Activated naive CD4-positive, alpha-beta T cell treated with anti-CD3 and anti-CD28 coated beads, Interleukin-2, amount 50 U/mL, for 72 hours (primary cell): ENCODE data around the gene PLPP7. TPM values are rescaled to one million over a fixed set of nuclear protein-coding genes. Genes with fewer than 3 reads are reported as not detected.

Experiments used
- ATAC-seq, 2 donors: fragments of 150-1000 bp; cut with Tn5 transposase; 2 replicates each; pipeline ENCODE4 v1.10.0; 2021; ENCODE audit warnings: mild to moderate bottlenecking in 2 of 2, moderate library complexity in 2 of 2
- DNase-seq, 2 donors: peaks; one replicate each; pipeline ENCODE4 v3.0.0; 2021 to 2022; ENCODE audit warnings: low spot score in 2 of 2
- H3K27ac Mint-ChIP-seq, 2 donors: one replicate each; pipeline ENCODE4 v1.8.0; 2022; ENCODE audit warnings: mild to moderate bottlenecking in 2 of 2, mixed read lengths in 2 of 2
- H3K36me3 Mint-ChIP-seq, 2 donors: one replicate each; pipeline ENCODE4 v1.8.0; 2022; ENCODE audit warnings: mixed read lengths in 2 of 2
- H3K9me3 Mint-ChIP-seq, 2 donors: one replicate each; pipeline ENCODE4 v1.8.0; 2022; ENCODE audit warnings: mixed read lengths in 2 of 2
- total RNA-seq, 2 donors: library from RNA; stranded (reverse); gene quantifications; one replicate each; pipeline ENCODE4 v1.2.3, GENCODE V29; 2022

The PLPP7 gene
- total RNA-seq, 2 donors from 2014 or later: 0.14 to 0.37 TPM

DNA sequence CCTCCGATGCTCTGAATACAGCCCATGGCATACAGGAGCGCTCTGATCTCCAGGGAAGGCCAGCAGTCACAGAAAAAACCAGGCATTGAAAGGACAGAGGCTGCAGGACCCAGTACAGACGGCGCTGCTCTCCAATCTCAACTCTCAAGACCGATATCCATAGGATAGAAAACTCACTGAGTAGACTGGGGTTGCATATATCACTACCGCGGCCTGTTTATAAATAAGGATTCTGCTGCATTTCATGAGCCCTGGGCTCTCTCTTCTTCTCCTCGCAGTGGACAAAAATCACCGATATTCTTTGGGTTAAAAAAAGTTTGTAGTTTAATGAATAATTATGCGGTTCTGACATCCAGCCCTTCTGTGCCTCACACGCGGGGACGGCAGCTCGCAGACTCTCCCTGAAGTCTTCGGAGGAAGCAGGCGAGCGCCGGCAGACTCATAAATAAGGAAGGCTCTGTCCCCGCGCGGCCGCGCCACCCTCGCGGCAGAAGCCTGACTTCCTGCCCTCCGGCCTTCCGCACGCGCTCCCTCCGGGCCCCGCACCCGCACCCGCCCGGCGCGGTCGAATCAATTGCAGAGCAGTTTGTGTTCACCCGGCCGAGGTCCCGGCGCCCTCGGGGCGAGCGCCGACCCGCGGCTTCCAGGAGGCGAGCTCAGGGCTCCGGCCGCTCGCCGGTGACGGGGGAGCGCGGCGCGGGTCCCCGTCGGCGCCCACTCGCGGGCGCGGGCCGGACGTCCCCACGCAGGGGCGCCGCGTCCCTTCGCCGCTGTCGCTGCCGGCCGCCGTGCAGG is 13.2 kb upstream of the PLPP7 start, which contains the start of gene FAM78A:
TSS of gene FAM78A (minus strand) at position 417 of the 795 bp plus-strand sequence. CDS start at position 86, 331 bp downstream.
- ATAC-seq (peak in 1 of 2 donors; percentile 11), DNase-seq (peak; percentile 60 to 66)
- Mint-ChIP-seq H3K9me3 (no peaks in the 10 kb centered on the region), H3K36me3 (peaks cover 44 to 47% of the 10 kb centered on the region in 2 donors), H3K27ac (peak within 1 kb of the TSS; percentile 95 to 97)

DNA sequence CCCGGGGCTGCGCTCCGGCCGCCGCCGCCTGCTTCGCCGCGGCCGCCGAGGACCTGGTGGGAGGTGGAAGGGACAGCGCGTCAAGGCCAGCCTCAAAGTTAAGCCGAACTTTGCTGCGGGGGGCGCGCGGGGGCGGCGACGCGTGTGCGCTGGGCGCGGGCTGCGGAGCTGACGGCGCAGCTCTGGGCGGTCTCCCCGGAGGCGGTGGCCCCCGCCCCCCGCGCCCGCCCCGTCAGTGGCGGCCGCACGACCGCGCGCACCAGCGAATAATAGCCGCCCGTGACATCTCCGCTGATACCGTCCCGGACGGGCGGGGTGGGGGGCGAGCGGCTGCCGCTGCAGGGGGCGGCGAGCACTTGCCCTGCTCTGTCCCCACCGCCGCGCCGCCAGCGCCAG is 12.6 kb upstream of the PLPP7 start:
- H3K36me3 Mint-ChIP-seq: peaks cover 43 to 44% of the 10 kb centered on the region in 2 donors
- no peak for DNase-seq
- peak overlapping the region in 1 of 2 donors; percentile 95 for H3K27ac Mint-ChIP-seq
- H3K9me3 Mint-ChIP-seq: no peaks in the 10 kb centered on the region
- ATAC-seq: peak; percentile 28 to 29

DNA sequence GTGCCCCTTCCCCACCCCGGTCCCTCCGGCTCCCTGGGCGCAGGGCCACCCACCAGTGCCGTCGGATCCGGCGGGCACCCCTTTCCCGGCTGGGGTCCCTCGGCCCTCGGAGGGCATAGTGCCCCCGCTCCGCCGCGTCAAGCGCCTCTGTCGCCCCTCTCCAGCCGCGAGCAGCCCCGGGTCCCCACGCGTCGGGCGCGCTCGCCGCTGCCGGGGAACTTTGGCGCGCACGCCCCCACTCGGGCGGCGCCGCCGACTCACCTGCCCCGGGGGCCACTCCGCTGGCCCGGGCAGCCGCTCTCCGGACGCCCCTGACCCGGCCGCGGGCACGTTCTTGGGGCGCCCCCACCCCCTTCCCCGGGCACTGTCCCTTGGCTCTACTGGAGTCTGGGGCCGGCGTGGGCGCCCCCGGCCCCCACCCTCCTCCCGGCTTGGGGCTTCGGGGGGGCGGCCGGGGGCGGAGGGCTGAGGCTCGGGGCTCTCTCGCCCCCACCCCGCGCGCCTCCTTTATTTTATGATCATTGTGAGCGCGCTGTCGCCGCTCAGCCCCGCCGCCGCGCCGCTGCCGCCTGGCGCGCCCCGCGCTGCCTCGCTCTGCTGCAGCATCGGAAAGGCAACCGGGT is 12.1 kb upstream of the PLPP7 start:
- H3K9me3 Mint-ChIP-seq: no peaks in the 10 kb centered on the region
- ATAC-seq (peak in 1 of 2 donors; percentile 3), DNase-seq (peak in 1 of 2 donors; percentile 31)
- H3K27ac Mint-ChIP-seq: no peak overlapping the region
- H3K36me3 Mint-ChIP-seq: peaks cover 39 to 41% of the 10 kb centered on the region in 2 donors

GRCh38 chr9:131277910-131278701 is 11.4 kb upstream of the PLPP7 start:
- Mint-ChIP-seq H3K27ac (peak overlapping the region in 1 of 2 donors; percentile 88), H3K36me3 (peaks cover 34% of the 10 kb centered on the region in 2 donors), H3K9me3 (no peaks in the 10 kb centered on the region)
- ATAC-seq: peak; percentile 3 to 63
- DNase-seq: peak in 1 of 2 donors; percentile 59

DNA sequence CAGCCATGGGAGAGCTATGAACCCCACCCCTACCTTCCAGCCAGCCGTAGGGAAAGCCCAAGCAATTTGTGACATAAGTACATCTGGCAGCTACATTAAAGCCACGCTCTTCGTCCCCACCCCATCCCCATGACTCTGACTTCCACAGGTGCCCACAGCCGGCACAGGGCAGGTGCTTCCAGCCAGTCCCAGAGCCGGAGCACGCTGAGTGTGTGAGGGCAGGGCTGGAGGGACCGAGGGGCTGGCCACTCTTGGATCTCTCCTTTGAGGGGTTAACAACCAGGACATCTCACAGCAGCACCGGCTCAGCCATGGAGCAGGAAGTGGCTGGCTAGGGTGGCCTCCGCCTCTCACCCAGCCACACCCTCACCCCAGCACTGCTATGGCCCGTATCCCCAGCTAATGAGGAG is 10.8 kb upstream of the PLPP7 start:
- H3K36me3 Mint-ChIP-seq: peaks cover 28% of the 10 kb centered on the region in 2 donors

GRCh38 chr9:131279196-131279862 is 10.2 kb upstream of the PLPP7 start:
- Mint-ChIP-seq H3K27ac (no peak overlapping the region), H3K36me3 (peaks cover 22% of the 10 kb centered on the region in 2 donors), H3K9me3 (no peaks in the 10 kb centered on the region)
- ATAC-seq (no peak), DNase-seq (no peak)

More for the DNA sequence above, 10.8 kb upstream of the PLPP7 start:
- Mint-ChIP-seq H3K9me3 (no peaks in the 10 kb centered on the region), H3K27ac (no peak overlapping the region)
- DNase-seq (peak in 1 of 2 donors; percentile 29), ATAC-seq (no peak)

DNA sequence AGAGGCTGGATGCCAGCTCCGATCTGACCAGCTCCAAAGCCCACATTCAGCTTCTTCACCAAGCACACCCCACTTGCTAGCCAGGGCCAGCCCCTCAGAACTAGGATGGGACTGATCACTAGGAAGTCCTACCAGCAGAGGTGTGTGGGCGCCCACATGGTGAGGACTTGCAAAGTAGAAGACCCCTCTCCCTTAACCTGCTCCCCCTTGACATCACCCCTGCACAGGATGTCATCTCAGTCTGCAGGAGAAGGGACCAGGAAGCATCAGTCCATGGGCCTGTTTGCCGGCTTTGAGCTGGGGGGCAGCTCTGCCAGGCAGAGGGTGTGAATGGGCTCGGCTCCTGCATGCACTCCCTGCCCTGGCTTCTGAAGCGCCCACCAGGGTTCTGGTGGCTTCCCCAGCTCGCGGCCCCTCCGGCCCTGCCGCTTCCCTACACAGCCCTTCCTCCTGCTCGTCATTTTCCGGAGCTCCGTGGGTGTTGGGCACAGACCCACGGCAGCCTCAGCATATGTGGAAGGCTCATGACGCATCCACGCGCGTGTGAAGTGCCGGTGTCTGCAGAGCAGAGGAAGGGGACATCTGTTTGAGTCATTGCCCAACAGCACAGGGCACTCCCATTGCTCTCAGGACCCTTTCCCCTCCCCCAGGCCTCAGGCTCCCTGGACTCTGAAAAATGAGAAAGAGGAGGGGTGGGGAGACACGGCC is 9.5 kb upstream of the PLPP7 start:
- no peak overlapping the region for H3K27ac Mint-ChIP-seq
- ATAC-seq: no peak
- H3K9me3 Mint-ChIP-seq: no peaks in the 10 kb centered on the region
- H3K36me3 Mint-ChIP-seq: peaks cover 15% of the 10 kb centered on the region in 2 donors
- no peak for DNase-seq

DNA sequence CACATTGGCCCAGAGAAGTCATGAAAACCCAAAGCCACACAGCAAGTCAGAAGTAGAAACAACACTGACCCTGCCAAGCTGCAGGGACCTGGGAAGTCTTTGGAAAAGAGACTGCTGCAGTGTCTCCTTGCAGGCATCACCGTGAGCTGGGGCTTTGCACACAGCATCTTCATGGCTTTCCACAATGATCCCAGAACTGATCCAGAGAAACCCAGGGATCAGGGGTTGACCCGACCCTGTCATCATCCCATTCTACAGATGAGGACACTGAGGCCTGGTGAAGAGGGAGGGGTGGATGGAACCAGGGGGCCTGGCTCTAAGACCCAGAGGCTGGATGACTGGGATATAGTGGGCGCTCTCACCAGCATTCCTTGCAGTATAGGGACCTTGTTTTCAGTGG is 8.9 kb upstream of the PLPP7 start:
- peaks cover 9% of the 10 kb centered on the region in 2 donors for H3K36me3 Mint-ChIP-seq
- no peak for ATAC-seq
- no peak overlapping the region for H3K27ac Mint-ChIP-seq
- no peaks in the 10 kb centered on the region for H3K9me3 Mint-ChIP-seq
- DNase-seq: no peak

DNA sequence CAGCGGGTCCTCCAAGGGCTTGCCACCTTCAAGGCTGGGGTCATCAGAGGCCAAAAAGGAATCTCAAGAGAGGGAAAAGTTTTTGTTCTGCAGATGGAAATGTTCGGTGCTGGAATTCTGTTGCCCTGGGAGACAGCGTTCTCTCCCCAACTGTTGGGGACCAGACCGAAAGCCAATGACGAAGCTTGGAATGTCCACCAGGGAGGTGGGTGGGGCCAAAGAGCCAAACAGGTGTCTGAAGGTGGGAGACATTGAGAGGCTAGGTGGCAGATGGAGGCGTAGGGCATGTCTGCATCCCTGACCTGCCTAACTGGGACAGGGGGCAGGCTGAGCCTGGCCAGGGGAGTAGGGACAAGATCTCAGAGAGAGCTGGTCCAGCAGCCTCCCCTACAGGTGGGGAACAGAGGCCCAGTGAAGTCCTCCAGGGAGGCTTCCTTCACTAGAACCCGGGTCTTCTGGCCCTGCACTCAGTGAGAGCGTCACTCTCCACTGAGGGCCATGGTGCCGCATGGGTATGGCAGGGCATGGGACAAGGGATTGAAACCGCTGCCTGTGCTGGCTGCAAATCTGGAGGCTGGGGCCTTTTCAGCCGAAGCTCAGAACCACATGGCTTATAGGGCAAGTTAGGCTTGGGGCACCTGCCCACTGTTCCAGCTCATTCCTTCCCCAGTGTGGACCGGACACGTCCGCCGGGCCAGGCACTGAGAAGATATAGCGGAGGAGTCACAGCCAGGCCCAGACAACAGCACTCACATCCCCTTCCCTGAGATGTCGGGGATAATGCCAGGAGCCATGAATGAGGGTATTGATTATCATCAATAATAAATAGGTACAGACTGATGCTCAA is 8.2 kb upstream of the PLPP7 start:
- no peak overlapping the region for H3K27ac Mint-ChIP-seq
- no peaks in the 10 kb centered on the region for H3K9me3 Mint-ChIP-seq
- peaks cover 2% of the 10 kb centered on the region in 2 donors for H3K36me3 Mint-ChIP-seq
- ATAC-seq (no peak), DNase-seq (no peak)

DNA sequence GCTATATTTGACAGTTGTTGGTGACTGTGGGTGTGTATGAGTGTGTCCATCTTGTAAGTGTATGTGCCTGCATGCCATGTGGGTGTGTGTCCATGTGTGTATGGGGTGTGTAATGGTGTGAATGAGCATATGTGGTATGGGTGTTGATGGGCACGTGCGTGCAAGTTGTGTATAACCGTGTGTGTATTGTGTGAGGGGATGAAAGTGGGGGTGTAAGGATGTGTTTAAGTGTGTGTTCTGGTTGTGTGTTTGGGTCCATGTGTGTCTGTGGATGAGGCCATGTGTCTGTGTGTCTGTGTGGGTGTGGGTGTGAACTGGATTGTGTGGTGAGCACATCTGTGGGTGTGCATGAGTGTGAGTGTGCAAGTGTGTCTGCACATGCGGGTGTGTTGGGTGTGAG is 7.3 kb upstream of the PLPP7 start:
- Mint-ChIP-seq H3K9me3 (no peaks in the 10 kb centered on the region), H3K27ac (no peak overlapping the region), H3K36me3 (no peaks in the 10 kb centered on the region)
- ATAC-seq (no peak), DNase-seq (no peak)

DNA sequence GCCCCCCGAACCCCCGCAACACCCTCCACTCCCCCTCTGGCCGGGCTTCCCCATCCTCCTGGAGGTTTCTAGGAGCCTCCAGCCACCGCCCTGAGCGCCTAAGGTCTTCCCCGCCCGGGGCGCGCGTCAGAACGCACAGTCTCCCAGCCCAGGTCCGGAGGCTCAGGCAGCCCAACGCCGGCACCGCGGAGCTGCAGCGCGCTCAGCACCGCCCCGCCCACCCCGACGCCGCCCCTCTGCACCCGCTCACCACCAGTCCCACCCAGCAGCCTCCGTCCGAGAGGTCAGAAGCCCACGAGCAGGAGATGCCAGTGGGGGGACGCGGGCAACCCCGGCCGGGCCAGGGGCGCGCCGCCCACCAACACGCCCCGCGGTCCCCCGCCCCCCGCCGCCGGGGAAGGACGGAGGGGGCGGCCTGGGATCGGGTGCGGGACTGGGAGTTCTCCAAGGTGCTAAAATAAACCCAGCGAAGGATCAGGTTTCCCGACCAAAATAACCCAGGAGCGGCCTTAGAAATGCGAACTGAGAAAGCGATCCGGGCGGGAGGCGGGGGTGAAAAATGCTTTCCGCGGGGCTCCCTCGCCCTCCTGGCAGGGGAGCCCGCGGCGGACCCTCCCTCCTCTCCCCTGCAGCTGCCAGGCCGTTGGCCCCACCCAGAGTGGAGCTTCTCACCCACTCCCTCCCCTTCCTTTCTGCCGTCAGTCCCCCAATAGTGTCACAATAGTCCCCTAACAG is 6.7 kb upstream of the PLPP7 start:
- Mint-ChIP-seq H3K9me3 (no peaks in the 10 kb centered on the region), H3K27ac (no peak overlapping the region), H3K36me3 (no peaks in the 10 kb centered on the region)
- no peak for ATAC-seq
- DNase-seq: no peak

DNA sequence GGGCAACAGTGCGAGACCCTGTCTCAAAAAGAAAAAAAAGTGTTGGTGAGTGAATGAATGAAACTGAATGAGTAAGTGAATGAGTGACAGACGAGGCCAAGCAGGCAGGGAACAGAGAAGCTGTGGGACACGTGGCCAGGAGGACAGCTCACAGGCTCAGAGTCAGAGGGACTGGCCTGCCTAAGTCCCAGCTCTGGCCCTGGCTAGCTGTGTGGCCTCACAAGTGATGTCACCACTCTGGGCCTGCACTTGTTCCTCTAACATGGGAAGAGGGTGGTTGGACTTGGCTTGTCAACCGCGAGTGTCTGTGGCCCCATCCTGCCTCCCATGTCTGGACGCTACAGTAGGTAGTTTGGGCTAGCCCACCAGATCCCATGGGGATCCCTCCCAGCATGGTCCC is 4.7 kb upstream of the PLPP7 start:
- no peak overlapping the region for H3K27ac Mint-ChIP-seq
- DNase-seq: no peak
- no peaks in the 10 kb centered on the region for H3K36me3 Mint-ChIP-seq
- ATAC-seq: peak in 1 of 2 donors; percentile 80
- no peaks in the 10 kb centered on the region for H3K9me3 Mint-ChIP-seq

GRCh38 chr9:131287359-131287758 is 2.2 kb upstream of the PLPP7 start:
- Mint-ChIP-seq H3K9me3 (no peaks in the 10 kb centered on the region), H3K27ac (no peak overlapping the region), H3K36me3 (no peaks in the 10 kb centered on the region)
- ATAC-seq (no peak), DNase-seq (no peak)

GRCh38 chr9:131288217-131288616 is 1.3 kb upstream of the PLPP7 start:
- Mint-ChIP-seq H3K9me3 (no peaks in the 10 kb centered on the region), H3K27ac (peak overlapping the region in 1 of 2 donors; percentile 33), H3K36me3 (no peaks in the 10 kb centered on the region)
- DNase-seq: no peak
- no peak for ATAC-seq
